Mesothelial cell of epicardium (in vitro differentiated cells): ENCODE measurements around the gene ASTN2. TPM values are rescaled to one million over a fixed set of nuclear protein-coding genes. Genes with fewer than 3 reads are reported as not detected.

Experiments
- DNase-seq, 2 experiments: peaks; one replicate each; pipeline ENCODE4 v3.0.0; 2021; ENCODE audit warnings: low spot score in 2 of 2; ENCODE audit not compliant: unreplicated experiment in 2 of 2
- H3K27ac Mint-ChIP-seq: 2 replicates; pipeline ENCODE4 v1.8.0; 2021; ENCODE audit warnings: mixed read lengths
- H3K27me3 Mint-ChIP-seq: 2 replicates; pipeline ENCODE4 v1.8.0; 2021; ENCODE audit warnings: low read depth, mixed read lengths
- H3K36me3 Mint-ChIP-seq: 2 replicates; pipeline ENCODE4 v1.8.0; 2021; ENCODE audit warnings: mixed read lengths
- H3K4me1 Mint-ChIP-seq: 2 replicates; pipeline ENCODE4 v1.8.0; 2021; ENCODE audit warnings: mixed read lengths
- H3K4me3 Mint-ChIP-seq: 2 replicates; pipeline ENCODE4 v1.8.0; 2021; ENCODE audit warnings: mild to moderate bottlenecking, moderate library complexity, mixed read lengths
- H3K9me3 Mint-ChIP-seq: 2 replicates; pipeline ENCODE4 v1.8.0; 2021; ENCODE audit warnings: mixed read lengths
- total RNA-seq: library from RNA; stranded (reverse); gene quantifications from 3 replicates; pipeline ENCODE4 v1.2.1, GENCODE V29; 2021
- TF ChIP-seq, protein P1 (sequence below): fragments of 200-600 bp; sonication (generic); IDR thresholded peaks from one replicate; pipeline ENCODE4 v1.5.0; 2021; ENCODE audit warnings: antibody characterized with exemption; ENCODE audit not compliant: unreplicated experiment

ASTN2 gene
- total RNA-seq, 1 donor from 2014 or later: 12.2 TPM

DNA sequence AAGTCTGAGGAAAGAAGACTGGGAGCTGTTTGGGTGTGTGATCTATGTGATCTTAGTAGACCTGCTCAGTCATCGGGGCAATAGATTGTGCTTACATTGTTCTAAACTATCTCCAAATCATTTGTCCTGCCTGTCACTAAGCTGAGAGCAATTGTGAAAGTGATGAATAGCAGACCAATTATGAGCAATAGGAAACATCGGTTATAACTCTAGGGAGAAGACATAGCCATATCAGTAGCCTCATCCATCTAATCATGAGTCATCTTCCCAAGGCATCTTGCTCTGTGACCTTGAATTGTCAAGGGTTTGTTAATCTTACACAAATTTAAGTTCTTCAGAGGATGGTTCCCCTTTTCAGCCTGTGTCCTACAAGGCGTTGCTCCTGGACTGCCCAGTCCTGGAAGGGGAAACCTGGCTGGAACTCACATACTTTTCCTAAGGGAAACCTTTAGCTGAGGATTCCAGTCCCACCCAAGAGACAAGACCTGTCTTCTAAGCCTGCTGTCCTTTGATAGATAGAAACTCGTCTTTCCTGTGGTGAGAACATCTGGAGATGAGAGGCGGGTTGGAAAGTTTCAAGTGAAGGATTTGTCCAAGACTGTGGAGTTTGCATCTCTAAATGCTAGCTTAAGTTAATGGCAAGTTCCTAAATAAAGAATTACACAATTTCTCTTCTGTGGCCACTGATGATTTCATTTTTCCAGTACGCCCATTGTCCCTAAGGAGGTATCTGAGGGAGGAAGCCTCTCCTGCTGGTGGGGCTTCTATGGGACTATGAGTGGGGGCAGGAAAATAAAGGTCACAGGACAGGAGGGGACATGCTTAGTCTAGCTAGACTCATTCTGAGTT, 781.6 kb downstream of the ASTN2 start:
- H3K27ac Mint-ChIP-seq: no peak overlapping the region
- no peak for DNase-seq

DNA sequence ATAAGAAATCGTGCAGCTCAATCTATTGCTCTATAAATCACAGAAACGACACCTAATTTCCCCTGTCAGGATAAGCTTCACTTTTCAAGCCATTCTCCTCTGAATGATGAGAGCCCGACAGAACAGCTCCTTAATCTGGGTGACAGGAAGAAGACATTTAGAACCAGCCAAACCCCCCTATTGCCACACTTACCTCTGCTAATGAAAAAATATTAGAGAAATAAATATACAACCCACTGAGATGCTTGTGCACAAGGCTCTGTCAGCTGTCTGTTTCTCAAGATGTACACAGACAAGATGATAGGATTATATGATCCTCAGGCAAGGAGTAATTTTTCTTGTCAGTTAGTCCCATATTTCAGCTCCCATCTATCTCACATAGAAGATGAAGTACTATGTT, 785.2 kb downstream of the ASTN2 start:
- no peak for DNase-seq
- TF ChIP-seq, protein P1, sequence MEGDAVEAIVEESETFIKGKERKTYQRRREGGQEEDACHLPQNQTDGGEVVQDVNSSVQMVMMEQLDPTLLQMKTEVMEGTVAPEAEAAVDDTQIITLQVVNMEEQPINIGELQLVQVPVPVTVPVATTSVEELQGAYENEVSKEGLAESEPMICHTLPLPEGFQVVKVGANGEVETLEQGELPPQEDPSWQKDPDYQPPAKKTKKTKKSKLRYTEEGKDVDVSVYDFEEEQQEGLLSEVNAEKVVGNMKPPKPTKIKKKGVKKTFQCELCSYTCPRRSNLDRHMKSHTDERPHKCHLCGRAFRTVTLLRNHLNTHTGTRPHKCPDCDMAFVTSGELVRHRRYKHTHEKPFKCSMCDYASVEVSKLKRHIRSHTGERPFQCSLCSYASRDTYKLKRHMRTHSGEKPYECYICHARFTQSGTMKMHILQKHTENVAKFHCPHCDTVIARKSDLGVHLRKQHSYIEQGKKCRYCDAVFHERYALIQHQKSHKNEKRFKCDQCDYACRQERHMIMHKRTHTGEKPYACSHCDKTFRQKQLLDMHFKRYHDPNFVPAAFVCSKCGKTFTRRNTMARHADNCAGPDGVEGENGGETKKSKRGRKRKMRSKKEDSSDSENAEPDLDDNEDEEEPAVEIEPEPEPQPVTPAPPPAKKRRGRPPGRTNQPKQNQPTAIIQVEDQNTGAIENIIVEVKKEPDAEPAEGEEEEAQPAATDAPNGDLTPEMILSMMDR: no peak
- H3K27ac Mint-ChIP-seq: no peak overlapping the region
- peaks cover 28% of the 10 kb centered on the region for H3K27me3 Mint-ChIP-seq
- H3K4me3 Mint-ChIP-seq: no peak overlapping the region
- H3K4me1 Mint-ChIP-seq: peaks cover 24% of the 10 kb centered on the region
- H3K9me3 Mint-ChIP-seq: no peaks in the 10 kb centered on the region
- H3K36me3 Mint-ChIP-seq: no peaks in the 10 kb centered on the region

More for the DNA sequence above, 781.6 kb downstream of the ASTN2 start:
- peaks cover 47% of the 10 kb centered on the region for H3K27me3 Mint-ChIP-seq
- TF ChIP-seq, protein P1: no peak
- H3K36me3 Mint-ChIP-seq: no peaks in the 10 kb centered on the region
- no peak overlapping the region for H3K4me3 Mint-ChIP-seq
- no peaks in the 10 kb centered on the region for H3K9me3 Mint-ChIP-seq
- H3K4me1 Mint-ChIP-seq: peaks cover 21% of the 10 kb centered on the region

DNA sequence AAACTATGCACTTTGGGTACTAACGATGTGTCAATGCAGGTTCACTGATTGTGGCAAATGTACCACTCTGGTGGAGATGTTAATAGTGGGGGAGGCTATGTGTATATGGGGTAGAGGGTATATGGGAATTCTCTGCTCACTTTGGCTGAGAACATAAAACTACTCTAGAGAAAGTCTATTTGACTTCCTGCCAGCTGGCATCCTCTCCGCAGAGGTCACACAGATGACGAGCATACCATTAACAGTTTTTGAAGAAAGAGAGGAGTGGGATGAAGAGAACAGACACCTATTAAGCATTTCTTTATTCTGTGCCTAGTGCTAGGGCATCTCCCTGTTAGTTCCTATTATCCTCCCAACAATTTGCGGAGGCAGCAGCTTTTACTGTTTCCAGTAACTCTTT, 786.1 kb downstream of the ASTN2 start:
- Mint-ChIP-seq H3K36me3 (no peaks in the 10 kb centered on the region), H3K27ac (no peak overlapping the region), H3K4me1 (peaks cover 27% of the 10 kb centered on the region), H3K27me3 (peaks cover 32% of the 10 kb centered on the region), H3K4me3 (no peak overlapping the region), H3K9me3 (no peaks in the 10 kb centered on the region)
- TF ChIP-seq, protein P1: no peak
- no peak for DNase-seq

DNA sequence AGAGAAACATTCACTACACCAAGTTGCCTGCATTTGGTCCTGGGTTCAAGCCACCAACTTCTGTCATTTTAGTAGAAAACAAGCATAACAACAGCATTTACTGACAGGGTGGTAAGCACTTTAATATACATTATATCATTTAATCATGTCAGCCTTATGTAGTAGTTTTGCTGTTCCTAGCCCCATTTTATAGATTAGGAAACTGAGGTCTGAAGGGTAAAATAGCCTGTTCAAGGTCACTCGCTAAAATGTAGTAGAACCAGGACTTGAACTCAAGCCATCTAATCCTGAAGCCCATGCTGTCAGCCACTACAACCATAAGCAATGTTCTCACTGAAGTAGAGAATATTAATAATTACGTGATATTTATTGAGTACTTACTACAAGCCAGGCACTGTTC, 787.4 kb downstream of the ASTN2 start:
- TF ChIP-seq, protein P1: no peak
- DNase-seq: no peak
- Mint-ChIP-seq H3K27me3 (peaks cover 29% of the 10 kb centered on the region), H3K27ac (no peak overlapping the region), H3K4me3 (no peak overlapping the region), H3K9me3 (no peaks in the 10 kb centered on the region), H3K36me3 (no peaks in the 10 kb centered on the region), H3K4me1 (peaks cover 27% of the 10 kb centered on the region)

DNA sequence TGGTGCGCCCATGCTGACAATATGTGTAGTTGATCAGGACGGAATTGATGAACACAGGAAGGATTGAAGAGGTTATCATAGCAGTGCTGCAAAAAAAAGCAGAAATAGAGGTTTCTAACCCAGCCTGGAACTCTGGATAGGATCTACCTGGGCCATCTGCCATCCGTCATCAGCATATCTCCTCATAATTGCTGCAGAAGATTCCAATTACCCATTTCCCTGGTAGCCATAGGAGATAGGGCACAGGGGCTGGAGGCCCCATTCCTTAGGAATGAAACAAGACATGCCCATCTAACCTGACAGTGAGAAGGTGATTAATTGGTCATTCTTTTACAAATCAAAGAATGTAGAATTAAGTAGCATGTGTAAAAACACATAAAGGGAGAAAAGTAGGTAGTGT, 788.1 kb downstream of the ASTN2 start:
- peaks cover 29% of the 10 kb centered on the region for H3K27me3 Mint-ChIP-seq
- no peaks in the 10 kb centered on the region for H3K9me3 Mint-ChIP-seq
- H3K27ac Mint-ChIP-seq: no peak overlapping the region
- DNase-seq: no peak
- H3K4me3 Mint-ChIP-seq: no peak overlapping the region
- TF ChIP-seq, protein P1: no peak
- no peaks in the 10 kb centered on the region for H3K36me3 Mint-ChIP-seq
- H3K4me1 Mint-ChIP-seq: peaks cover 26% of the 10 kb centered on the region
